H1 (cell line): ENCODE measurements around the gene AIFM3. TPM values are rescaled to one million over a fixed set of nuclear protein-coding genes. Genes with fewer than 3 reads are reported as not detected.

Experiments
- ATF2 ChIP-seq: IDR thresholded peaks from 2 replicates; pipeline ENCODE4 v1.6.1; 2012; ENCODE audit warnings: low read length, inconsistent platforms
- E2F6 ChIP-seq: IDR thresholded peaks from 2 replicates; pipeline ENCODE4 v1.6.1; 2012; ENCODE audit warnings: inconsistent platforms
- GTF2F1 ChIP-seq: IDR thresholded peaks from 2 replicates; pipeline ENCODE4 v1.6.1; 2012; ENCODE audit warnings: low read depth, low read length, improper control_type of control experiment, borderline replicate concordance
- NANOG ChIP-seq: IDR thresholded peaks from 2 replicates; pipeline ENCODE4 v1.6.1; 2011; ENCODE audit warnings: low read length, low read depth, mild to moderate bottlenecking, inconsistent platforms; ENCODE audit not compliant: insufficient read depth, poor library complexity, severe bottlenecking
- POU5F1 ChIP-seq: IDR thresholded peaks from 2 replicates; pipeline ENCODE4 v1.6.1; 2011; ENCODE audit warnings: low read depth, mild to moderate bottlenecking, low read length, moderate library complexity
- SIN3A ChIP-seq, 2 experiments: IDR thresholded peaks in 1 of 2; conservative IDR thresholded peaks in 1 of 2; 2 replicates each; pipeline ENCODE4 v1.6.1; 2011 to 2012; ENCODE audit warnings: low read length in 2 of 2, improper control_type of control experiment in 1 of 2, low read depth in 1 of 2, mild to moderate bottlenecking in 1 of 2
- polyA plus RNA-seq, 7 experiments: library from polyadenylated mRNA; depleted of rRNA in 3 of 7; stranded (reverse) in 5 of 7; unstranded in 2 of 7; fragments of >200 nt in 5 of 7; fragments of 200-250 nt in 2 of 7; gene quantifications; 1 replicate in 5 of 7; 2 replicates in 1 of 7; 4 replicates in 1 of 7; pipeline versions ENCODE4 v1.2.1 to v1.2.3, GENCODE V29; 2011 to 2013; ENCODE audit warnings: missing spikeins in 2 of 7, mixed read lengths in 2 of 7
- total RNA-seq: library from RNA; stranded (reverse); fragmentation: NEBNext Ultra II Directional; extraction: Animal tissue kit (Norgen Biotek cat#: 25700); gene quantifications from 2 replicates; pipeline ENCODE4 v1.2.1, GENCODE V29; 2021

The AIFM3 gene
- total and polyA plus RNA-seq, 2 of the 8 experiments (the other 6 are each of a cell fraction or from before 2014, with no cell fraction given), result 0.86 to 1.4 TPM

GRCh38 chr22:20945578-20945934, 21.5 kb upstream of the AIFM3 start (continued):
- TF ChIP-seq ATF2 (no peak), NANOG (no peak), SIN3A (conservative IDR thresholded peaks at IDR 0.05 in 1 of 2, IDR thresholded peaks at IDR 0.05 in 1 of 2; ENCODE audit: low read depth in 1 of 2, low read length in 2 of 2) (no peak), GTF2F1 (no peak), POU5F1 (no peak), E2F6 (no peak)
